Nephron progenitor cell (in vitro differentiated cells): ENCODE results near the gene ZDHHC13.

Experiments
- DNase-seq: peaks from one replicate; pipeline ENCODE4 v3.0.0; 2021
- H3K27ac Mint-ChIP-seq: 2 replicates; pipeline ENCODE4 v1.8.0; 2021; ENCODE audit warnings: mild to moderate bottlenecking, moderate library complexity, mixed read lengths
- H3K27me3 Mint-ChIP-seq: 2 replicates; pipeline ENCODE4 v1.8.0; 2021; ENCODE audit warnings: mild to moderate bottlenecking, low read depth, mixed read lengths; ENCODE audit not compliant: poor library complexity
- H3K36me3 Mint-ChIP-seq: 2 replicates; pipeline ENCODE4 v1.8.0; 2021; ENCODE audit warnings: low read depth, mixed read lengths
- H3K4me1 Mint-ChIP-seq: 2 replicates; pipeline ENCODE4 v1.8.0; 2021; ENCODE audit warnings: mixed read lengths
- H3K4me3 Mint-ChIP-seq: 2 replicates; pipeline ENCODE4 v1.8.0; 2021; ENCODE audit warnings: mild to moderate bottlenecking, moderate library complexity, mixed read lengths
- H3K9me3 Mint-ChIP-seq: 2 replicates; pipeline ENCODE4 v1.8.0; 2021; ENCODE audit warnings: mild to moderate bottlenecking, moderate library complexity, mixed read lengths
- TF ChIP-seq, protein P1 (sequence below): fragments of 200-600 bp; sonication (generic); IDR thresholded peaks from 2 replicates; pipeline ENCODE4 v1.5.0; 2021; ENCODE audit warnings: antibody characterized with exemption

The ZDHHC13 gene

DNA sequence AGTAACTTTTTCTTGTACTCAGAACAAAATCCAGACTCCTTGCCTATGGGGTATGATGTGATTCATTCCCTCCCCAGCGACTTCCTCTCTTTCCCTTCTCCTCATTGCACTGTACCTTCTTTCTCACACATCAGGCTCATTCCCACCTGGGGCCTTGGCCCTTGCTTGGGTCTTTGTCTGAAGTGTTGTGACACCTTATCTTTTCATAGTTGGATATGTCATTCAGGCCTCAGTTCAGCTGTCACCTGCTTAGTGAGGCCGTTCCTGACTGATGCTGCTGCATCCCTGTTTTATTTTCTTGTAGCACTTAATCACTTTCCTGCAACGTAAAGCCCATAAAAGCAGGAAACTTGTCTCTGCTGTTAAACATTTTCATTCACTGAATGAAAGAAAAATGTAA, 39.9 kb downstream of the ZDHHC13 start:
- Mint-ChIP-seq H3K4me3 (no peak overlapping the region), H3K4me1 (no peaks in the 10 kb centered on the region)
- no peak for DNase-seq

DNA sequence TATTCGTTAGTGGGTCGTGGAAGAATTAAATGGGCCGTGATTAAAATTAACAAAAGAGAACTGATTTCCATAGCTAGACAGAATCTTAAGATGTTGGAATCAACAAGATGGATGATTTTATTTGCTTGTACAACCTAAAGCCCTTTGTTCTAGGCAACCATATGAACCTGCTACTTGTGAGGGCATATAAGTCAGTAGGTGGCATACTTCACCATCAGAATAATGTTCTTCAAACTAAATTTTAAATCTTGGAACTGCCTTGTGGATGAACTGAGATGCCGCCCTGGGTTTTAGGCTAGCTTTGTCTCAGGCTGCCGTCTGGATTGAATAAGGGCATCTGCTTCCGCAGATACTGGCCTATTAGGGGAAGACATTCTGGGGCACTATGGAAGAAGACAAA, 43.9 kb downstream of the ZDHHC13 start:
- H3K9me3 Mint-ChIP-seq = no peaks in the 10 kb centered on the region
- H3K4me3 Mint-ChIP-seq = no peak overlapping the region
- H3K27ac Mint-ChIP-seq = no peak overlapping the region
- no peaks in the 10 kb centered on the region for H3K4me1 Mint-ChIP-seq
- H3K36me3 Mint-ChIP-seq = peaks cover 27% of the 10 kb centered on the region
- TF ChIP-seq, protein P1, sequence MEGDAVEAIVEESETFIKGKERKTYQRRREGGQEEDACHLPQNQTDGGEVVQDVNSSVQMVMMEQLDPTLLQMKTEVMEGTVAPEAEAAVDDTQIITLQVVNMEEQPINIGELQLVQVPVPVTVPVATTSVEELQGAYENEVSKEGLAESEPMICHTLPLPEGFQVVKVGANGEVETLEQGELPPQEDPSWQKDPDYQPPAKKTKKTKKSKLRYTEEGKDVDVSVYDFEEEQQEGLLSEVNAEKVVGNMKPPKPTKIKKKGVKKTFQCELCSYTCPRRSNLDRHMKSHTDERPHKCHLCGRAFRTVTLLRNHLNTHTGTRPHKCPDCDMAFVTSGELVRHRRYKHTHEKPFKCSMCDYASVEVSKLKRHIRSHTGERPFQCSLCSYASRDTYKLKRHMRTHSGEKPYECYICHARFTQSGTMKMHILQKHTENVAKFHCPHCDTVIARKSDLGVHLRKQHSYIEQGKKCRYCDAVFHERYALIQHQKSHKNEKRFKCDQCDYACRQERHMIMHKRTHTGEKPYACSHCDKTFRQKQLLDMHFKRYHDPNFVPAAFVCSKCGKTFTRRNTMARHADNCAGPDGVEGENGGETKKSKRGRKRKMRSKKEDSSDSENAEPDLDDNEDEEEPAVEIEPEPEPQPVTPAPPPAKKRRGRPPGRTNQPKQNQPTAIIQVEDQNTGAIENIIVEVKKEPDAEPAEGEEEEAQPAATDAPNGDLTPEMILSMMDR = no peak
- no peak for DNase-seq
- no peaks in the 10 kb centered on the region for H3K27me3 Mint-ChIP-seq

More for the DNA sequence above, 39.9 kb downstream of the ZDHHC13 start:
- Mint-ChIP-seq H3K27ac (no peak overlapping the region), H3K27me3 (no peaks in the 10 kb centered on the region), H3K9me3 (no peaks in the 10 kb centered on the region), H3K36me3 (peaks cover 25% of the 10 kb centered on the region)
- TF ChIP-seq, protein P1 = no peak

GRCh38 chr11:19161651-19162050, 44.7 kb downstream of the ZDHHC13 start:
- no peak overlapping the region for H3K4me3 Mint-ChIP-seq
- TF ChIP-seq, protein P1 = no peak
- H3K36me3 Mint-ChIP-seq = peaks cover 29% of the 10 kb centered on the region
- no peaks in the 10 kb centered on the region for H3K4me1 Mint-ChIP-seq
- DNase-seq = no peak
- no peaks in the 10 kb centered on the region for H3K9me3 Mint-ChIP-seq
- no peaks in the 10 kb centered on the region for H3K27me3 Mint-ChIP-seq
- H3K27ac Mint-ChIP-seq = no peak overlapping the region

GRCh38 chr11:19162951-19163505, 46.1 kb downstream of the ZDHHC13 start:
- Mint-ChIP-seq H3K27me3 (no peaks in the 10 kb centered on the region), H3K9me3 (no peaks in the 10 kb centered on the region), H3K4me1 (no peaks in the 10 kb centered on the region), H3K4me3 (no peak overlapping the region), H3K36me3 (peaks cover 36% of the 10 kb centered on the region), H3K27ac (no peak overlapping the region)
- DNase-seq = no peak
- TF ChIP-seq, protein P1 = no peak

GRCh38 chr11:19163617-19164016, 46.6 kb downstream of the ZDHHC13 start:
- H3K27me3 Mint-ChIP-seq = no peaks in the 10 kb centered on the region
- H3K4me1 Mint-ChIP-seq = no peaks in the 10 kb centered on the region
- H3K9me3 Mint-ChIP-seq = no peaks in the 10 kb centered on the region
- TF ChIP-seq, protein P1 = no peak
- H3K27ac Mint-ChIP-seq = peak overlapping the region; percentile 33
- H3K4me3 Mint-ChIP-seq = no peak overlapping the region
- DNase-seq = no peak
- H3K36me3 Mint-ChIP-seq = peaks cover 41% of the 10 kb centered on the region

DNA sequence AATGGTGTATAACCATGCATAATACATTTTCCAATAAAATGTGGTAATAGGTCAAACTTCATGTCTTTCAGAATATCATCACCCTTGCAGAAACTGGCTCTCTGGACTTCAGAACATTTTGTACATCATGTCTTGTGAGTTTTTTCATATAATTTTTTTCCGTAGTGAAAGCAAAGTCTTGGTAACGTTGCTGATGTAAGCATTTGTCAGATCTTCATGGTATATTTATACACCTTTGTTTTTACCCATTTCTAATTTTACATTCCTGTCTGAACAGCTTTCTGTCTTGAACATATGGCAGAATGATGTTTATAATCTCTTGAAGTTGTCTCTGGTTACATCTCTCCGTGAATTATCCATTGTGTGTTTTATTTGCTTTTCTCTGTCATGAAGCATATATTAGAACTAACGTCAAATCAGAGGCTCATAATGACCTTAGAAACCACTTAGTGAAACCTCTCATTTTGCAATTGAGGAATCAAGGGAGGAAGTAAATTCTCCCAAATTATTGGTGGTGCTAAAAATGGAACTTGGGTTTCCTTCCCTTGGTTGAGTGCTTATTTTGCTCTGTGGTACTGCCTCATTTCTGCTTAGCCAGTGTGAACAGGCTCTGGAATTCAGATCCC, 47.4 kb downstream of the ZDHHC13 start:
- H3K36me3 Mint-ChIP-seq = peaks cover 38% of the 10 kb centered on the region
- H3K27me3 Mint-ChIP-seq = no peaks in the 10 kb centered on the region
- TF ChIP-seq, protein P1 = no peak
- H3K27ac Mint-ChIP-seq = no peak overlapping the region
- DNase-seq = no peak
- H3K4me1 Mint-ChIP-seq = no peaks in the 10 kb centered on the region
- H3K9me3 Mint-ChIP-seq = no peaks in the 10 kb centered on the region
- H3K4me3 Mint-ChIP-seq = no peak overlapping the region
